Measurements from ENCODE around the gene ADGRB3.

ADGRB3 gene

GRCh38 chr6:68704485-68704884 lies 69.4 kb downstream of the ADGRB3 start:
- DNase-seq (ENCODE audit: low read depth, low spot score): no peak

GRCh38 chr6:68709091-68709490 lies 74.0 kb downstream of the ADGRB3 start:
- no peak for DNase-seq (ENCODE audit: low read depth, low spot score)

GRCh38 chr6:68709882-68710281 lies 74.8 kb downstream of the ADGRB3 start:
- no peak for DNase-seq (ENCODE audit: low read depth, low spot score)

GRCh38 chr6:68710496-68710895 lies 75.4 kb downstream of the ADGRB3 start:
- DNase-seq (ENCODE audit: low read depth, low spot score): no peak

- no peak for DNase-seq (ENCODE audit: low read depth, low spot score)
Observed at GRCh38 chr6:68710916-68711315, 75.8 kb downstream of the ADGRB3 start.

GRCh38 chr6:68711386-68712000 lies 76.4 kb downstream of the ADGRB3 start:
- no peak for DNase-seq (ENCODE audit: low read depth, low spot score)

- DNase-seq (ENCODE audit: low read depth, low spot score): no peak
Observed at GRCh38 chr6:68716620-68717019, 81.5 kb downstream of the ADGRB3 start.

- no peak for DNase-seq (ENCODE audit: low read depth, low spot score)
Observed at GRCh38 chr6:68718385-68719073, 83.4 kb downstream of the ADGRB3 start.

GRCh38 chr6:68719761-68720160 lies 84.7 kb downstream of the ADGRB3 start:
- DNase-seq (ENCODE audit: low read depth, low spot score): no peak

GRCh38 chr6:68722891-68723527 lies 87.9 kb downstream of the ADGRB3 start:
- DNase-seq (ENCODE audit: low read depth, low spot score): no peak

GRCh38 chr6:68724060-68724459 lies 89.0 kb downstream of the ADGRB3 start:
- no peak for DNase-seq (ENCODE audit: low read depth, low spot score)

- no peak for DNase-seq (ENCODE audit: low read depth, low spot score)
Observed at GRCh38 chr6:68726337-68726736, 91.3 kb downstream of the ADGRB3 start.

GRCh38 chr6:68726992-68727391 lies 91.9 kb downstream of the ADGRB3 start:
- DNase-seq (ENCODE audit: low read depth, low spot score): no peak

- DNase-seq (ENCODE audit: low read depth, low spot score): no peak
Observed at GRCh38 chr6:68727699-68728098, 92.6 kb downstream of the ADGRB3 start.

- no peak for DNase-seq (ENCODE audit: low read depth, low spot score)
Observed at GRCh38 chr6:68728159-68728979, 93.3 kb downstream of the ADGRB3 start.

- no peak for DNase-seq (ENCODE audit: low read depth, low spot score)
Observed at GRCh38 chr6:68729377-68729903, 94.4 kb downstream of the ADGRB3 start.

GRCh38 chr6:68730291-68731054 lies 95.4 kb downstream of the ADGRB3 start:
- DNase-seq (ENCODE audit: low read depth, low spot score): no peak

- no peak for DNase-seq (ENCODE audit: low read depth, low spot score)
Observed at GRCh38 chr6:68732423-68732822, 97.3 kb downstream of the ADGRB3 start.

- no peak for DNase-seq (ENCODE audit: low read depth, low spot score)
Observed at GRCh38 chr6:68735866-68736265, 100.8 kb downstream of the ADGRB3 start.

- no peak for DNase-seq (ENCODE audit: low read depth, low spot score)
Observed at GRCh38 chr6:68737061-68737460, 102.0 kb downstream of the ADGRB3 start.

GRCh38 chr6:68738039-68738438 lies 103.0 kb downstream of the ADGRB3 start:
- no peak for DNase-seq (ENCODE audit: low read depth, low spot score)

Data from activated naive CD8-positive, alpha-beta T cell treated with anti-CD3 and anti-CD28 coated beads, Interleukin-2, amount 50 U/mL, for 16 hours (primary cell).